ENCODE measurements around the gene HSF5.

The HSF5 gene, protein sequence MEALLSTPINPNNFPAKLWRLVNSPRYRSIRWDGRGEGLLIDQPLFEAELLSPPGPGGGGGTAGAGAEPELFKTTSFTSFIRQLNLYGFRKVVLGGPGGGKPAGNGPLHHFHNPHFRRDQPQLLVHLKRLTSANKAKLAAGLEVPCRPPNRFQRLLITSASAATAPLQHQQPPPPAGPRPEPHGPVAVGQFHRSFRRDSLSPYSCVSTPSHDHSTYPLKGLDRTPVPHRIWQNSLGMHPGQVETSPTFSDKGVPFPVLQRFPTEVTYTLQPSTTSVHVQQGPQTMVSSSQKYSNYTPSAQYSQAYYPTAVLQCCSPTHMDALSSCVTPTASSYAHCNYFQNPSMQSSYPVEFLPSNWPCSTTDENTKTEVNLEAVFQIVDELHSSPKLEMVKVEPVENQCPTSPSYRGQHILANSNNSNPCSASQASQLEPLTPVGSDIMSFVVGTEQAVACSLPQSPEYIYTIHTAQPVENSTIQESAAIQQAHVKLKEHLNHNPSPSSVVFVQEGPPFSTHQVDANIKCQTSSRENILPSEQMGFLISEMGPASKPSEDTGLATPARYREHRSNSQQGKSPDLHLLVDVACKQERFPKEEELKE

DNA sequence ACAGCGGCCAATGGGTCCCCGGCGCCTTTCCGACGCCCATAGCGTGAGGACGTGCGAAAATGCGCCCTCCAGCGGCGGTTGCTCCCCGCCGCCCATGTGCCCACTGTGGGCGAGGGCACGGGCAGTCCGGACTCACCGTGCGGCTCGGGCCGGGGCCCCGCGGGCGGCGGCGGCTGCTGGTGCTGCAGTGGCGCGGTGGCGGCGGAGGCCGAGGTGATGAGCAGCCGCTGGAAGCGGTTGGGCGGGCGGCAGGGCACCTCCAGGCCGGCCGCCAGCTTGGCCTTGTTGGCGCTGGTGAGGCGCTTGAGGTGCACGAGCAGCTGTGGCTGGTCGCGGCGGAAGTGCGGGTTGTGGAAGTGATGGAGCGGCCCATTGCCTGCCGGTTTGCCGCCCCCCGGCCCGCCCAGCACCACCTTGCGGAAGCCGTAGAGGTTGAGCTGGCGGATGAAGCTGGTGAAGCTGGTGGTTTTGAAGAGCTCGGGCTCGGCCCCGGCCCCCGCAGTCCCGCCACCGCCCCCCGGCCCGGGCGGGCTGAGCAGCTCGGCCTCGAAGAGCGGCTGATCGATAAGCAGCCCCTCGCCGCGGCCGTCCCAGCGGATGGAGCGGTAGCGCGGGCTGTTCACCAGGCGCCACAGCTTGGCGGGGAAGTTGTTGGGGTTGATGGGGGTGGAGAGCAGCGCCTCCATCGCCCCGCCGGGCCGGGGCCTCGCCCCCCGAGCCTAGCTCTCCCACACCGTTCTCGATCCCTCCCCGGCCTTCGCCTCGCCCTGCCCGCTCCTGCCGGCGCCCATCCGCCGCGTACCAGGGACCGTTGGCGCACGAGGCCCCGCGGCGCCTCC, at the start of gene HSF5:
Gene HSF5 (minus strand): TSS at position 820 of the 839 bp plus-strand sequence. CDS start 134 bp downstream, at position 686.
- DNase-seq: no peak

DNA sequence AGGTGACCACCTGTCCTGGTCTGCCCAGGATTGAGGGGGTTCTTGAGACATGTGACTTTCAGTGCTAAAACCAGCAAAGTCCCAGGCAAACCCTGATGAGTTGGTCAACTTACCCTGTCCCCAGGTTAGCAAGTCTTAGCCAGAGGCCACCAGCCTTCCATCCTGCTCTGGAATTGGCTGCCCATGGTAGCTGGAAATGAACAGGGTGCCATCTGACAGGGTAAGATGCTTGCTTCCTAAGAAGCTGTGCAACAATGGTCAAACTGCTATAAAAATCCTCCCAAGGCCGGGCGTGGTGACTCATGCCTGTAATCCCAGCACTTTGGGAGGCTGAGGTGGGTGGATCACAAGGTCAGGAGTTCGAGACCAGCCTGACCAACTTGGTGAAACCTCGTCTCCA, 49.1 kb upstream of the HSF5 start:
- DNase-seq: no peak

DNA sequence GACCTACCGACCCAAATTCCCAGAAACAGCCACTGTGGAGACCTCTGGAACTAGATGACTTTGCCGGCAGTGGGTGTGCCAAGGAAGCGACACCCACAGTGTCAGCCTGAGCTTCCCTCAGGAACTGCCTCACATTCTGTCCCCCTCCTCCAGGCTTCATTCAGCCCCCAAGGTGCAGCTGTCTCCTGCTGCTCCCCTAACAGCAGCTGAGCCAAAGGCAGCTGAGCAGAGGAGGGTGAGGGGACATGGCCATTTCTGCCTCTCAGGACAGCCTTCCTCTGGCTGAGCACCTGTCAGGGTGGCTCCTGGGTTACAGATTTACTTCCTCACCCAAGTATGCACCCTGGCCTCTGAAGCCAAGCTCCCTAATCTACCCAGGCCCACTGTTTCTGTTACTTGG, 48.3 kb upstream of the HSF5 start:
- no peak for DNase-seq

DNA sequence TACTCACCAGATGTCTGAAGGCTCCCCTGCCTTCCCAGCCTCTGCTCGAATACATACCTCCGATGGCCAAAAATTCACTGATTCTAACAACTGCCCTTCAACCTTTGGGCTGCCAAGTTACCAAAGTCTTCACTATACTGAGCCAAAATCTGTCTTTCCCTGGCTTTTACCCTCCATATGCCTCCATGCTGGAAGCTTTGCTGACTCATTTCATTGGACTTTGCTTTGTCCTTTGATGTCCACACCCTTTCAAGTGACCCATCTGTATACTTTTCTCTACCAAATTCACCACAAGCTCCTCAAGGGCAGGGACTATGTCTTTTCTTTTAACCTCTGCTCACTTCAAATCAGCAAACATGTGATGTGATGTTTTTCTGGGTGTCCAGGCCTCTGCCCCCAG, 47.2 kb upstream of the HSF5 start:
- no peak for DNase-seq

DNA sequence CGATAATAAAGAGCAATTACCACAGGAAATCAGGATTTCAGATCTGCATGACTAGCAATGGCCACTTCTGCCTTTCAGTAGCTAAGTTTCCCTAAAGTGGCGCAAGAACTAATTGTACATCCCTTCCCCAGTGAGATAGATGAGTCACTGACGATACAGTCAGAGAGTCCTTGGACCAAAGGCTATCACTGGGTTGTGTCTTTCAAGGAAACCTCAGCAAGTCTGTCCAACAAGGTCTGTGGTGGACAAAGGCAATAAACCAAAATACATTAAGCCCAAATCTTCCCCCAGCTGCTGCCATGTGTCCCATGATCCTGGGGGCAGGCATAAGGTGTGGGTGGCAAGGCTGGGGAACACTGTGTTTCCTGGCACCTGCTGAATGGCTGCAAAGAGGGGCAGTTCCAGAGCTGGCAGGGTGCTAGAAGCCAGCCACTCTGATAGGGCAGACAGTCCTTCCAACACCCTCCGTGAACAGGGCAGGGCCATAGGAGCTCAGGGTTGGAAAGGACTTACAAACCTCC, 46.8 kb upstream of the HSF5 start:
- DNase-seq: no peak

DNA sequence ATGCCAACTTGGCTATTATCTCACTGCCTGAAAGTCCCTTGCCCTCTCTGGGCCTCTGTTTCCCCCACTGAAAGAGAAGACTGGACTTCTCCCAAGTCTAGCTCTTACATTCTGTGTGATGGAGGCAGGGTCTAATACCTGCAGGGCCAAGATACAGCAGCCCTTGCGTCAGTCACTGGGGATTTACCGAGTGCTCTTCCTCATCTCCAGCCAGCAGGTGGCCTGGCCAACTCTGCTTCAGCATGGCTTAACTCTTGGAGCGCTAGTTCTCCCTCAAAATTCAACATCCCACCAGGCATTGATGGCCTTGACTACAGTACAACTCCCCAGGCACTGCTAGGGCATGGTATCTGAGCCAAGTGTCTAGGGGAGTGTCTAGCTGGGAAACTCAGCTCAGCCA, 46.1 kb upstream of the HSF5 start:
- no peak for DNase-seq

DNA sequence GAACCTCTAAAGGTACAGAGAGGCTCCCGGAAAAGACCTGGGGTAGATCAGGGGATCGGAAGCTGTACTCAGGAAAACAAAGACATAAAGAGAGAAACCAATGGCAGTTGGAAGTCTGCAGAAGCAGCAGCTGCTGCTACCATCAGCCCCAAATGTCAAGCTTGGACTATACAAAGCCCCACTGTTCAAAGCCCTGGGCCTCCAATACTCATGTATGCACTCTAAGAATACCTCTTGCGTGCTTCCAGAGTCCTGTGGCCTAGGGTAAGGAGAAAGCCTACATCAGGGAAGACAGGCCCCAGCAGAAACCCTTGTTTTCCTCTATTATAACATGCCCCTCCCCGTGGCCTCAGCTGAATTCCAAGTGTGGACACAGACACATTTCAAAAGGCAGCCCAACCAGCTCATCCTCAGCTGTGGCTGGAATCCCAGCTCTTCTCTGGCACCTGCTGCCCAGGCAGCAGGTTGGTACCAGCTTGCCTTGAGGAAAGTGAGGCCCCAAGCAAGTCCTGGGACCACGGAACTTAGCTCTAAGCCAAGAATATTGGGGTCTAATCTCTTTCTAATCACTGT, 45.5 kb upstream of the HSF5 start:
- DNase-seq: no peak

DNA sequence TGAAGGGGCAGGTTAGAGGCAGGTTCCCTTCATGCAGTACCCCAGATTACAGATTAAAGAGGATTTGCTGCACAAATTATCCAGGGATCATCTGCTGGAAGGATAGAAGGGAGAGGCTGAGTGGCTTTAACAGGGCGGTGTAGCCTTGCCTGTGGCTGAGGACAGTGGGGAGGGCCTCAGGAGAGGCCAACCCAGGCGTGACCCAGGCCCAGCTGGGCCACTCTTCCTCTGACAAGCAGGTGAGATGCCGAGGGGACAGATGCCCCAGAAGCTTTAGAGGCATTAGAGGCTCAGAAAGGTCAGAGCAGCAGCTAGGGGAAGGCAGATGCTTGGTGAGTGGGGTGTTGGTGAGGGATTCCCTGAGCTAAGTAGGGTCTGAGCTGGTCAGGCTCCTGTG, 44.3 kb upstream of the HSF5 start:
- no peak for DNase-seq

DNA sequence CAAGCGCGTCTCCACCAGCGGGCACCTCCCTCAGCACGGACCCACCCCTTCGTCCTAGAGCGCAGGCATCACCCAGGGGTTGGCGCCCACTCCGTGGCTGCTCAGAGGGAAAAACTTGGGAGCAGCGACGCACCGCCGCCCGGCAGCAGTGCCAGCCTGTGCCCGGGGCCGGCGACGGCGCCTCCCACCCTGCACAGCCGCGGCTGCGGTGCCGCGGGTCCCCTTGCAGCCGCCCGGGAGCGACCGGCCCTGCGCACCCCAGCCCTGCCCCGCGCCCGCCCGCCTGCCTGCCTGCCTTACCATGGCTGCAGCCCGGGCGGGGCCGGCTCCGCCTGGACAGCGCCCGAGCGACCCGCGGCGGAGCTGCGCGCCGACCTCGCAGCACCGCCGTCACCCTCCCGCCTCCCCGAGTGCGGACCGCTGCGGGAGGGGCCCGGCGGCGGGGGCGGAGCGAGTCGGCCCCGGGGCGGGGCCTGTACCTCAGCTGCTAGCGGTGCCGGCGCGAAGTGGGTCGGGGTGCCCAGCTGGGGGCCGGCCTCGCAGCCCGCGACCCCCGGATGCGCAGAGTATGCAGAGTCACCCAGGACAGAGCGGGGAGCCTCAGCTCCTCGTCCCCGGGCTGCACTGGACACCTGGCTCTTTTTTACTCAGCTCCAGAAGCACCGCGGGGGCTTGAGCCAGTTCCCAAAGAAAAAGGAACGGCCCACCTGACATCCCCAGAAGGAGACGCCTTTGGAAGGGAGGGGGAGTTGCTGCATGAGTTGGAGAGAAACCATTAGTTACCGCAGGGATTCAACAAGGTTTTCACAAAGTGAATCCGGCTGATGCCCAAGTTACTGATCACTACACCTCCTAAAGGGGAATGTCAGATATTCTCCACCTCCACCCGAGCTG, 43.7 kb upstream of the HSF5 start:
- DNase-seq: peak; percentile 45 to 52

DNA sequence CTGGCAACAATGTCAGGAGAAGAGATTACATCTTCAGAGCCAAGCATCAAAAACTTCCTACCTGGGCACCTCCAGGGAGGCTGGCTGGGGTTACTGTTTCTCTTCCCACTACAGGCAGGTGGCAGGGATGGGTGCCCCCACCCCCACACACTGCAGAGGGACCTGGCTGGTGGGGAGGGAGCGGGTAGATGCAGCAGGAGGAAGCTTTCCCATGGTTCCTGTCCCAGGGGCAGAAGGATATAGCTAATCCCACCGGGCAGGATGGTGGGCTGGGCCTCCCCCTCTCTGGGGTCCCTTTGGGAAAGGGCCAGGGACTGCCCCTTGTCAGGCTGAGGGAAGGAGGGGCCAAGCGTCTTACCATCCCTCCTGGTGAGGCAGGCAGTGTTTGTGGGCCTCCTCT, 42.9 kb upstream of the HSF5 start:
- no peak for DNase-seq

DNA sequence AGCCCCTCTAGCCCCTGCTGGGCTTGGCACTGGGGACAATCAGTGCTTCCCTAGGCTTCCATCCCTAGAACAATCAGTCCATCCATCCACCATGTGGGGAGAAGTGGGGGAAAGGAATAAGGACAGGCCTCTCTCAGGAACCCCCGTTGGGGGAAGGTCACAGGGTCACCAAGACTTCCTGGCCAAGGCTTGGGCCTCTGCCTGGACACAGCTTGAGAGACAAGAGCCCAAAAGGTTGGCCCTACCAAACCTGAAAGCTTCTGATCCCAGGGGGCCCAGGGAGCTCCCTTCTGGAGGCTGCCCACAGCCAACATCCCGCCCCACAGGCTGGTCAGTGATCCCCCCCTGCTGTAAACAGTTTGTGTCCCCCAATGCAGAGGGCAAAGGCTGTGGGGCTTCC, 42.4 kb upstream of the HSF5 start:
- no peak for DNase-seq

DNA sequence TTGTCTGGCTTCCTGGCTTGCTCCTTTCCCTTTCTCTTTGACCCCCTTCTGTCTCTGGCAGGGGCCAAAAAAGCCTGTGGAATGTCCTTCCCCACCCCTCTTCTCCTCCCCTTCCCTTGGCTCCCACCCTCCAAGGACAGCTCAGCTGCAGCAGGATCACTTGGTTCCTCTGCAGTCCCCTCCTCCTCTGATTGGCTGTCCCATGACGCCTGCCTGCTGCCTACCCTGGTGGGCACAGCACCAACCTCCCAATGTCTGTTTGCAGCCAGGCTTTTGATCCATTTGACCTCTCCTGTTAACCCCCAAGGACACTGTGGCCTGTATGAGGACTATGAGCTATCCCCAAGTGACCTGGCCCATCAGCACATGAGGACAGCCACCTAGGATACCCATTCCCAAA, 41.1 kb upstream of the HSF5 start:
- DNase-seq: no peak

DNA sequence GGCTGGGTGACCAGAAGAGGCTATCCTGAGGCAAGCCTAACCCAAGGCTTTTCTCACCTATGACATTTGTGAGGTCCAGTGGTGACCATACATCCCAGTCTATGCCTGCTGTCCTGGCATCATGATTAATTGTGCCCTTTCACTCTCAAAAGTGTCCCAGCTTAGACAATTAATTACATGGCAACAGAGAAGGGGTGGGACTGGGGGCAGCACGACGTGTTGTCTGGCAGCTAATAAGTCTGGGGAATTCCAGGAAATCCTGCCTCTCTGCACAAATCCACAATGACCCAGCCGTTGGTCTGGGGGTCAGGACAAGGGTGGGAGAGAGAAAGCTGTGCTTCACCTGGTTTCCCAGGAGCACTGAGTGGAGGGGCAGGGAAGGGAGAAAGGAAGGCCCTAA, 40.2 kb upstream of the HSF5 start:
- DNase-seq: no peak

DNA sequence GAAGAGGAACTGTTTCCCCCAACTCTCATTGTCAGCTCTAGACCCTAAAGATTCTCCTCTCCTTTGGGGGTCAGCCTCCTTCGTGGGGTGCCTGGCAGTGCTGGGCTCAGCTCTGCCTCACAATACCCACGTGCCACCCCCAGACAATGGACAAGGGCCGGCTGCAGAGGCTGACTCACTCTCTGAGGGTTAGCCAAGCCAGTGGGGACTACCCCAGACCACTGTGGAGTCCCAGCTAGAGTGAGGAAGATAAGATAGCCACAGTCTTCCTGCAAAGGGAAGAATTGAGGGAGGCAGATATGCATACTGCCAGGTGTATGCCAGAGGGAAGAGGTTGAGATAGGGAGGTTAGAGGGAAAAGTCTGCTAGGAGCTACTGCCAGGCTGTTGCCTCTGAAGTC, 39.7 kb upstream of the HSF5 start:
- no peak for DNase-seq

DNA sequence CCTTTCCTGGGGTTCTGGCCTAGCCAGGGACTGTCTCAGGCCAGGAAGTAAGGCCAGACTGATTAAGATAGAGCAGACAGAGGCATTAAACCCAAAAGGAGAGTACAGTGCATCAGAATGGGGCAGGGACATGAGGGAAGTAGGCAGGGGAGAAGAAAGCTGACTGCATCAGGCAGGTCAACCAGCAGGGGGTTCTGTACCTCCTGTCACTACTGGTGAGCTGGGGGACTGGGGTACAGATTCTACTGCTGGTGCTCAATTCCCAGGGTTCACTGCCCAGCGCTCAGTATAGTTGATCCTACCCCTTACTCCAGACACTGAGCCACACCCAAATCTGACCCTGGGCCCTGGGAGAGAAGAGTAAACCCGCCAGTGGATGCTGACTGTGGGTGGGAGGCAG, 39.1 kb upstream of the HSF5 start:
- no peak for DNase-seq

DNA sequence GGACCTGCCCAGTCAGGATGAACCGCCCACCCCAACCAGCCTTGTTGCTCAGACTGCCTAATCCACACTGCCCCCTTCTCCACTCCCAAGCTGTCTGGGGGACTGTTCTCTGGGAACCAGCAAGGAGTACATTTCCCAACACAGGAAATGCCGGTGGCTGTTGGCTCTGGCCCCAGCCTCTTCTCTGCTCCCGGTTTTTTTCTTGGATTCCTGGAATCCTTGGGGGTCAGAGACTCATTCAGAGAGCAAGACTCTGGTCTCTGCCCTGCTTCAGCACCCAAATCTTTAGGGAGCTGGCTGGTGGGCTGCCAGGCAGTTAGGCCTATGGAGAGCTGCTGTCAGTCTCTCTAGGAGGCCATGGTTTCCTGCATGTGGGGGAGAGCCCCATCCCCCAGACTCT, 37.0 kb upstream of the HSF5 start:
- no peak for DNase-seq

DNA sequence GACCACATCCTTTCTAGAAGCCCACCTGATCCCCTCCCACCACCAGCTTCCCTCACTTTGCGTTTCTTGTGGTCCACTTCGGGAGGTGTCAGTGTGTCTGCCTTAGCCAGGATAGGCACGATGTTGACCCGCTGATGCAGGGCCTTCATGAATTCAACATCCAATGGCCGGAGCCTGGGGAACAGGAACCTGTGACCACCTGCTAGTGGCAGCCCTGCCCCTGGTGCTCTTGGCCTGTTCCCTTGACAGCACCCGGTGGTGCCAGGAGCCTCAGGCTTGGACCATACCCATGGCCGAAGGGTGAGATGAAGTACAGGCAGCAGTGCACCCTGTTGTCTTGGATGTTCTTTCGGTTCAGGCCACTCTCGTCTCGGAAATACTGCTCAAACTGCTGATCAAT, 33.5 kb upstream of the HSF5 start:
- no peak for DNase-seq

DNA sequence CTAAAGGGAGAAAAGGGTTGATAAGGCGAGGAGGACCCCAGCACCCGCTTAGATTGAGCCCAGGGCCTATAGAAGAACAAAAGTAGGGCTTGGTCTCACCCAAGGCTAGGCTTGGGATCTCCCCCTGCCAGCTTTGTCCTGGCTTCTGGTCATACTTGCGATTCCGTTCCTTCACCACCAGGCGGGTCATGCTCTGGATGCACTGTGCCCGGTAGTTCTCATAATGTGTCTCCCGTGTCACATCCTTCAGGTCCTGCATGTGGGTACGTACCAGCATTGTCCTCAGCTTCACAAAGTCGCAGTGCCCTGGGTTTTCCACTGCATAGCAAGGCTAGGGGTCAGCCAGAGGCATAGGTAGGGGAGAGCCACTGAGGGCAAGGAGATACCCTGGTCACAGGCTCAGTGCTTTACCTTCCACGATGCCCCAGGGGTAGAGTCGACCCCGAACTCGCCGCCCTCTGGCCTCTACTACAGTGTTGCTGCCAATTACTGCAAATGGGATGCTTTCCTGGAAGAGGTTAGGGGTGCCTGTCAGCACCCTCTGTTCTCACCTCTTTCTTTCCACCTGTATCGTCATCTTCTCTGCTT, 32.7 kb upstream of the HSF5 start:
- DNase-seq: peak in 1 of 2 experiments; percentile 31

DNA sequence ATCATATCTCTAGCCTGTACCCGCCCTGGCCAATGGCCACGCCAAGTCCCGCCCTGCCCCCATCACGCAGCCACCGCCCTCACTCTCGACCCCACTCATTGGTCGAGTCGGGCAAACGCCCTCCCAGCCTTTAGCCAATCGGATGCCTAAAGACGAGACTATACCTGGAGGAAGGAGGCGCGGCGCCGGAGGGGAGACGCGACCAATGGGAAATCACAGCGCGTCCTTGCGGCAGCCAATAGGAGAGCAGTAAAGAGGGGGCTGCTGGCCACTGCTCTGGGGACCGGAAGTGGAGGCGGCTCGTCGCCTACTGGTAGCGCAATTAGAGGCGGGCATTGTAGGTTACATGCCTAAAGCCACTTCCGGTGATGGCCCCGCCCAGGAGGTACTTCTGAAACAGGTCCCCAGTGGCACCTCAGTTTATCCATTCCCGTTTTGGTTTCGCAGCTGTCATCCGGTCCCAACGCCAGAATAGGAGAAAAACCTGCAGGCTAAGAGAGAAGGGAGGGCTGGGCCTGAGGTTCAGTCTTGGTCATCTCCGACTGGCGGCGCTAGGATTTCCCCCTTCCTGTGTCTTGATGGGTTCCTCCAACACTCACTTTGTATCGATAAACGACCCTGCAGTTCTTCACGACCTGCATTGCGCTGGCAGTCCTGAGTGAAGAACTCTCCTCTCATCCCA, 29.9 kb upstream of the HSF5 start:
- peak; percentile 100 for DNase-seq

DNA sequence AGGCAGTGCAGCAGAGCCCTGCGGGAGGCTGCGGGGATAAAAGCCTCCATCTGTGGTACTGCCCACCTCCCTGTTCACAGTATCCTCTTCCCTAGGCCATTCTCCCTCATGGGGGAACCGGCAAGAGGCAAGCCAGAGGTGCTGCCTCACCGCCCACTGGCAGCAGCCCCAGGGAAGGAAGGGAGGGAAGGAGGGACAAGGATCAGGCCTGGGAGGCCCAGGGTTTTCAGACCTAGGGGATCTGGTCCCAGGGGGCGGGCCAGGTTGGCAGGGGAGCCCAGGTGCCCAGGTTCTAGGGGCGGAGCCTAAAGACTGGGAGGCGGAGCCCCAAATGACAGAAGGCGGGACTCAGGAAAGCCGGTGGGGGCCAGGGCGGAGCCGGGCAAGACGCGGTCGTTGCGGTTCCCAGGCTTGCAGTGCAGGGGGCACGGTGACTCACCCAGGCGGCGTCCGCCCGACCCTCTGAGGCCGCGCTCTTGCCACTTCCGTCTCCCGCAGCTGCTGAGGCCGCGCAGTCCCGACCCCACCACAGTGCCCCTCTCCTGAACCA, 29.2 kb upstream of the HSF5 start:
- no peak for DNase-seq
